AG09319 (cell line): ENCODE results near the gene COX14.
A peak's percentile ranks its signal among the peaks of the same experiment; 100 is the strongest.

ENCODE experiments used
- DNase-seq: peaks from one replicate; pipeline ENCODE4 v3.0.0-alpha.2; 2010; ENCODE audit warnings: low read depth; ENCODE audit errors: extremely low read depth
- TF ChIP-seq, protein P1 (sequence below): IDR thresholded peaks from 2 replicates; pipeline ENCODE4 v1.5.1; 2011; ENCODE audit warnings: low read depth, mild to moderate bottlenecking, inconsistent platforms, low read length, moderate library complexity

The COX14 gene

DNA sequence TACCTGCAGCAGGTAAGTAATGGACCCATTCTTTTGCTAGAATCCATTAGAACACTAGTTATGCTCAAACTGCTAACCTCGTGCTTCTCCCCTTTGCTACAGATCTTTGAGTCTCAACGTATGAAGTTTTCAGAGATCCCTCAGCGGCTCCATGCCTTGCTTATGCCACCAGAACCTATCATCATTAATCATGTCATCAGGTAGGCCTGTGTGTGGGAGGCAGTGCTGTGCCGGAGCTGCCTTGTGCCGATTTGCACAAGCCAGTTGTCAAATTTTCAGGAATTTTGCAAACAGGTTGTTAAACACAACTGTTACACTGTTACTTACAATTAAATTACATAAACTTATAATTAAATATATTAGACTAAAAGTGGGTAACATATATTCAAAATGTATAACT, 21.6 kb upstream of the COX14 start:
- TF ChIP-seq, protein P1, sequence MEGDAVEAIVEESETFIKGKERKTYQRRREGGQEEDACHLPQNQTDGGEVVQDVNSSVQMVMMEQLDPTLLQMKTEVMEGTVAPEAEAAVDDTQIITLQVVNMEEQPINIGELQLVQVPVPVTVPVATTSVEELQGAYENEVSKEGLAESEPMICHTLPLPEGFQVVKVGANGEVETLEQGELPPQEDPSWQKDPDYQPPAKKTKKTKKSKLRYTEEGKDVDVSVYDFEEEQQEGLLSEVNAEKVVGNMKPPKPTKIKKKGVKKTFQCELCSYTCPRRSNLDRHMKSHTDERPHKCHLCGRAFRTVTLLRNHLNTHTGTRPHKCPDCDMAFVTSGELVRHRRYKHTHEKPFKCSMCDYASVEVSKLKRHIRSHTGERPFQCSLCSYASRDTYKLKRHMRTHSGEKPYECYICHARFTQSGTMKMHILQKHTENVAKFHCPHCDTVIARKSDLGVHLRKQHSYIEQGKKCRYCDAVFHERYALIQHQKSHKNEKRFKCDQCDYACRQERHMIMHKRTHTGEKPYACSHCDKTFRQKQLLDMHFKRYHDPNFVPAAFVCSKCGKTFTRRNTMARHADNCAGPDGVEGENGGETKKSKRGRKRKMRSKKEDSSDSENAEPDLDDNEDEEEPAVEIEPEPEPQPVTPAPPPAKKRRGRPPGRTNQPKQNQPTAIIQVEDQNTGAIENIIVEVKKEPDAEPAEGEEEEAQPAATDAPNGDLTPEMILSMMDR, result no peak
- DNase-seq, result no peak

- TF ChIP-seq, protein P1, result no peak
- no peak for DNase-seq
Observed at GRCh38 chr12:50097952-50098351, 14.1 kb upstream of the COX14 start.

- TF ChIP-seq, protein P1, result no peak
- no peak for DNase-seq
Observed at GRCh38 chr12:50099302-50100008, 12.6 kb upstream of the COX14 start.

DNA sequence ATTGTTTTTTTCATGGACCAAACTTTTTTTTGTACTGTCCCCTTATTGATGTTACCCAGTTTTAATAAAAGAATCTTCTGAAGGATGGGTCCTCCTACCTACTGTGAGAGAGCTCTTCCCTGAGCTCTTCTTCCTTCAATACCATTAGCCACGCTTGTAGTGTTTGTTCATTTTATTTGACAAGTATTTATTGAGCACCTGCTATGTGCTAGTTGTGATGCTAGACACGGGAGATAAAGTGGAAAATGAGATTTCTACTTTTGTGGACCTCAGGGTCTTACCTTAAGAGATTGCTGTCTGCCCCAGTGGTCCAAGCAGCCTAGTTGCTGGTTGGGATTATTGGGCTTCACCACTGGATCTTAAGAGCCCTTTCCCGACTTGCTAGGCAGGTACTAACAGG, 11.5 kb upstream of the COX14 start:
- TF ChIP-seq, protein P1, result no peak
- no peak for DNase-seq

GRCh38 chr12:50101663-50102062, 10.4 kb upstream of the COX14 start:
- no peak for DNase-seq
- TF ChIP-seq, protein P1, result peak; percentile 54

GRCh38 chr12:50102131-50102531, 9.9 kb upstream of the COX14 start:
- TF ChIP-seq, protein P1, result no peak
- no peak for DNase-seq

GRCh38 chr12:50102646-50103309, 9.3 kb upstream of the COX14 start:
- TF ChIP-seq, protein P1, result no peak
- DNase-seq, result no peak
